IMR-90 (cell line): Measurements from ENCODE around the gene NAB1. TPM values are rescaled to one million over a fixed set of nuclear protein-coding genes. Genes with fewer than 3 reads are reported as not detected.
A peak's percentile ranks its signal among the peaks of the same experiment; 100 is the strongest.

Experiments used
- ATAC-seq: fragments of 200-7000 bp; cut with Tn5 transposase; 2 replicates; pipeline ENCODE4 v1.9.1; 2020; ENCODE audit warnings: low read depth, mild to moderate bottlenecking, moderate library complexity
- BruUV-seq: library from RNA; stranded (reverse); fragments of 400-500 nt; replicated peaks from 2 replicates; lab custom pipeline; 2021; lab: Mats Ljungman, UMichigan
- CTCF ChIA-PET: fragments of 300-600 bp; formaldehyde crosslinking; extraction: SDS; loops from one replicate; lab custom pipeline; 2021; ENCODE audit warnings: antibody characterized with exemption; lab: Yijun Ruan, JAX
- POLR2A ChIA-PET: fragments of 300-600 bp; sonication (Branson Sonifier 250); formaldehyde crosslinking; loops from one replicate; lab custom pipeline; 2022; ENCODE audit warnings: antibody characterized with exemption; ENCODE audit not compliant: unreplicated experiment; lab: Charles Lee
- DNase-seq: peaks from one replicate; pipeline ENCODE4 v3.0.0; 2013
- H2AFZ ChIP-seq: replicated peaks from 2 replicates; pipeline ENCODE3; 2013; ENCODE audit warnings: low read length, mild to moderate bottlenecking; ENCODE audit not compliant: poor library complexity
- H2AK5ac ChIP-seq: 2 replicates; pipeline ENCODE4 v1.6.1; 2013; ENCODE audit warnings: low read depth, low read length, inconsistent platforms
- H2AK9ac ChIP-seq: replicated peaks from 2 replicates; pipeline ENCODE3; 2013; ENCODE audit warnings: mild to moderate bottlenecking, low read depth, low read length, moderate library complexity; ENCODE audit not compliant: poor library complexity
- H2BK120ac ChIP-seq: 2 replicates; pipeline ENCODE4 v1.6.1; 2013; ENCODE audit warnings: low read depth, low read length, inconsistent platforms
- H2BK15ac ChIP-seq: 3 replicates; pipeline ENCODE4 v1.6.1; 2013; ENCODE audit warnings: low read depth, low read length, inconsistent platforms
- H2BK20ac ChIP-seq: 2 replicates; pipeline ENCODE4 v1.6.1; 2013; ENCODE audit warnings: low read depth, mild to moderate bottlenecking, inconsistent platforms, low read length, moderate library complexity
- H2BK5ac ChIP-seq: 2 replicates; pipeline ENCODE4 v1.6.1; 2013; ENCODE audit warnings: mild to moderate bottlenecking, low read depth, low read length, inconsistent platforms; ENCODE audit not compliant: poor library complexity, severe bottlenecking
- H3K14ac ChIP-seq: replicated peaks from 2 replicates; pipeline ENCODE4 v1.6.1; 2013; ENCODE audit warnings: low read depth, low read length, inconsistent platforms
- H3K18ac ChIP-seq: 2 replicates; pipeline ENCODE4 v1.6.1; 2013; ENCODE audit warnings: low read depth, low read length, control low read depth
- H3K23ac ChIP-seq: 2 replicates; pipeline ENCODE4 v1.6.1; 2013; ENCODE audit warnings: low read depth, low read length, inconsistent platforms
- H3K27ac ChIP-seq: 2 replicates; pipeline ENCODE4 v1.5.1; 2013; ENCODE audit warnings: mild to moderate bottlenecking, control low read depth, low read length; ENCODE audit not compliant: insufficient read depth
- H3K27me3 ChIP-seq: 2 replicates; pipeline ENCODE4 v1.6.1; 2013; ENCODE audit warnings: low read length; ENCODE audit not compliant: control insufficient read depth, insufficient read depth
- H3K36me3 ChIP-seq: 2 replicates; pipeline ENCODE4 v1.6.1; 2013; ENCODE audit warnings: low read length, mixed read lengths; ENCODE audit not compliant: control insufficient read depth, insufficient read depth
- H3K4ac ChIP-seq: 2 replicates; pipeline ENCODE4 v1.6.1; 2013; ENCODE audit warnings: low read depth, low read length, inconsistent platforms
- H3K4me1 ChIP-seq: 2 replicates; pipeline ENCODE4 v1.6.1; 2013; ENCODE audit warnings: low read length, mixed read lengths; ENCODE audit not compliant: control insufficient read depth, insufficient read depth
- H3K4me2 ChIP-seq: 2 replicates; pipeline ENCODE4 v1.6.1; 2013; ENCODE audit warnings: low read depth, mild to moderate bottlenecking, control low read depth, low read length, moderate library complexity
- H3K4me3 ChIP-seq: 2 replicates; pipeline ENCODE4 v1.5.1; 2013; ENCODE audit warnings: low read depth, mild to moderate bottlenecking, control low read depth, low read length, moderate library complexity; ENCODE audit not compliant: insufficient read depth
- H3K56ac ChIP-seq: 2 replicates; pipeline ENCODE4 v1.6.1; 2013; ENCODE audit warnings: low read length, inconsistent platforms; ENCODE audit not compliant: insufficient read depth; ENCODE audit errors: extremely low read depth
- H3K79me1 ChIP-seq, 2 experiments: 2 replicates each; pipeline ENCODE4 v1.6.1; 2013; ENCODE audit warnings: low read length in 2 of 2, inconsistent platforms in 1 of 2, low read depth in 1 of 2
- H3K9ac ChIP-seq: 2 replicates; pipeline ENCODE4 v1.6.1; 2013; ENCODE audit warnings: low read depth, low read length, control low read depth
- H3K9me1 ChIP-seq: 2 replicates; pipeline ENCODE4 v1.6.1; 2013; ENCODE audit warnings: low read length, inconsistent platforms; ENCODE audit not compliant: insufficient read depth
- H3K9me3 ChIP-seq: 2 replicates; pipeline ENCODE4 v1.6.1; 2013; ENCODE audit warnings: low read length; ENCODE audit not compliant: control insufficient read depth, insufficient read depth
- H4K20me1 ChIP-seq: 2 replicates; pipeline ENCODE4 v1.6.1; 2013; ENCODE audit warnings: low read length, inconsistent platforms; ENCODE audit not compliant: insufficient read depth
- H4K5ac ChIP-seq: 2 replicates; pipeline ENCODE4 v1.6.1; 2013; ENCODE audit warnings: mild to moderate bottlenecking, low read depth, low read length, control low read depth
- H4K8ac ChIP-seq, 2 experiments: 2 replicates each; pipeline ENCODE4 v1.6.1; 2013; ENCODE audit warnings: low read depth in 2 of 2, low read length in 2 of 2, control low read depth in 1 of 2, inconsistent platforms in 1 of 2
- H4K91ac ChIP-seq: 2 replicates; pipeline ENCODE4 v1.6.1; 2013; ENCODE audit warnings: low read depth, low read length, inconsistent platforms; ENCODE audit not compliant: insufficient read depth
- BHLHE40 ChIP-seq: fragments of 150-350 bp; IDR thresholded peaks from 2 replicates; pipeline ENCODE4 v1.6.1; 2016; ENCODE audit warnings: mild to moderate bottlenecking, low read depth, low read length
- CEBPB ChIP-seq: IDR thresholded peaks from 2 replicates; pipeline ENCODE4 v1.6.1; 2012; ENCODE audit warnings: low read depth, low read length, improper control_type of control experiment
- CHD1 ChIP-seq: IDR thresholded peaks from 2 replicates; pipeline ENCODE4 v1.6.1; 2012; ENCODE audit warnings: low read depth, low read length, improper control_type of control experiment
- CTCF ChIP-seq: conservative IDR thresholded peaks from 2 replicates; pipeline ENCODE4 v1.5.1; 2012; ENCODE audit warnings: mild to moderate bottlenecking, low read depth, low read length, improper control_type of control experiment
- FOS ChIP-seq: fragments of 150-350 bp; IDR thresholded peaks from 2 replicates; pipeline ENCODE4 v1.6.1; 2016; ENCODE audit warnings: low read depth, low read length
- MAFK ChIP-seq: IDR thresholded peaks from 2 replicates; pipeline ENCODE4 v1.6.1; 2012; ENCODE audit warnings: low read depth, low read length, improper control_type of control experiment
- MAZ ChIP-seq: IDR thresholded peaks from 2 replicates; pipeline ENCODE4 v1.6.1; 2012; ENCODE audit warnings: low read depth, mild to moderate bottlenecking, low read length, improper control_type of control experiment, moderate library complexity, borderline replicate concordance
- MXI1 ChIP-seq: IDR thresholded peaks from 2 replicates; pipeline ENCODE4 v1.6.1; 2012; ENCODE audit warnings: low read depth, mild to moderate bottlenecking, low read length, moderate library complexity, borderline replicate concordance
- NFE2L2 ChIP-seq: fragments of 150-350 bp; IDR thresholded peaks from 2 replicates; pipeline ENCODE4 v1.6.1; 2016; ENCODE audit warnings: low read depth, mild to moderate bottlenecking, low read length
- POLR2A ChIP-seq: IDR thresholded peaks from 2 replicates; pipeline ENCODE4 v1.6.1; 2012; ENCODE audit warnings: mild to moderate bottlenecking, low read depth, low read length
- RAD21 ChIP-seq: IDR thresholded peaks from 2 replicates; pipeline ENCODE4 v1.6.1; 2012; ENCODE audit warnings: low read length, improper control_type of control experiment
- RCOR1 ChIP-seq: IDR thresholded peaks from 2 replicates; pipeline ENCODE4 v1.6.1; 2012; ENCODE audit warnings: mild to moderate bottlenecking, low read length, improper control_type of control experiment; ENCODE audit not compliant: insufficient replicate concordance
- RFX5 ChIP-seq: IDR thresholded peaks from 2 replicates; pipeline ENCODE4 v1.8.0; 2012; ENCODE audit warnings: low read depth, mild to moderate bottlenecking, low read length, moderate library complexity
- SMC3 ChIP-seq: fragments of 150-350 bp; IDR thresholded peaks from 2 replicates; pipeline ENCODE4 v1.6.1; 2016; ENCODE audit warnings: low read depth, mild to moderate bottlenecking, antibody characterized with exemption, low read length, moderate library complexity
- dilution Hi-C: fragments of 300-500 bp; cut with HindIII; formaldehyde crosslinking; loops from one replicate; pipeline ENCODE4 v1.14.3; 2018; ENCODE audit warnings: low sequenced_read_pairs; ENCODE audit not compliant: unreplicated experiment
- in situ Hi-C: fragments of 300-500 bp; cut with MboI; formaldehyde crosslinking; loops from 3 replicates; pipeline ENCODE4 v1.14.3; 2019; ENCODE audit warnings: low sequenced_read_pairs, inconsistent platforms, mixed read lengths
- intact Hi-C: fragments of 100-400 bp; cut with micrococcal nuclease; formaldehyde crosslinking; loops from 2 replicates; pipeline ENCODE4 v1.10.0; 2022
- polyA plus RNA-seq, 3 experiments: library from polyadenylated mRNA; depleted of rRNA; stranded (reverse); fragments of >200 nt; gene quantifications; 2 replicates each; pipeline ENCODE4 v1.2.3, GENCODE V29; 2012; ENCODE audit warnings: low replicate concordance in 1 of 3
- total RNA-seq: library from RNA; depleted of rRNA; stranded (reverse); fragments of >200 nt; gene quantifications from 2 replicates; pipeline ENCODE4 v1.2.3, GENCODE V29; 2012
- TF ChIP-seq, protein P1 (sequence below): fragments of 150-350 bp; IDR thresholded peaks from 2 replicates; pipeline ENCODE4 v1.6.1; 2016; ENCODE audit warnings: low read depth, mild to moderate bottlenecking, low read length, moderate library complexity, borderline replicate concordance
- TF ChIP-seq, protein P2 (sequence below): fragments of 150-350 bp; IDR thresholded peaks from 2 replicates; pipeline ENCODE4 v1.6.1; 2017; ENCODE audit warnings: mild to moderate bottlenecking, antibody characterized with exemption, low read length, low read depth

NAB1 gene
- total and polyA plus RNA-seq, 2 of the 4 experiments (the other 2 are of a cell fraction) = 11.9 to 31.2 TPM

- Histone ChIP-seq H3K9me1 (no peaks in the 10 kb centered on the region), H3K4me2 (no peak overlapping the region), H4K5ac (no peak overlapping the region), H2AK9ac (no peak overlapping the region), H3K23ac (no peak overlapping the region), H3K4me1 (no peaks in the 10 kb centered on the region; the same call in 1 of the 2 replicates), H3K18ac (no peak overlapping the region), H3K27ac (no peak overlapping the region), H3K9me3 (peaks cover 3% of the 10 kb centered on the region), H3K79me1 (no peaks in the 10 kb centered on the region), H3K4me3 (no peak overlapping the region), H3K14ac (no peak overlapping the region), H2AK5ac (no peak overlapping the region), H3K36me3 (no peaks in the 10 kb centered on the region), H3K9ac (no peak overlapping the region), H3K27me3 (no peaks in the 10 kb centered on the region), H4K91ac (no peak overlapping the region), H3K4ac (no peak overlapping the region), H2BK120ac (no peak overlapping the region), H4K20me1 (no peaks in the 10 kb centered on the region), H2BK20ac (no peak overlapping the region), H2BK5ac (no peak overlapping the region), H4K8ac (no peak overlapping the region), H3K56ac (no peak overlapping the region), H2AFZ (no peak overlapping the region), H2BK15ac (no peak overlapping the region)
- BruUV-seq = no TSS peak
- intact Hi-C loops (no loop called here), in situ Hi-C loops (no loop called here), dilution Hi-C loops (no loop called here)
- TF ChIP-seq MAZ = no peak
- TF ChIP-seq, protein P1, sequence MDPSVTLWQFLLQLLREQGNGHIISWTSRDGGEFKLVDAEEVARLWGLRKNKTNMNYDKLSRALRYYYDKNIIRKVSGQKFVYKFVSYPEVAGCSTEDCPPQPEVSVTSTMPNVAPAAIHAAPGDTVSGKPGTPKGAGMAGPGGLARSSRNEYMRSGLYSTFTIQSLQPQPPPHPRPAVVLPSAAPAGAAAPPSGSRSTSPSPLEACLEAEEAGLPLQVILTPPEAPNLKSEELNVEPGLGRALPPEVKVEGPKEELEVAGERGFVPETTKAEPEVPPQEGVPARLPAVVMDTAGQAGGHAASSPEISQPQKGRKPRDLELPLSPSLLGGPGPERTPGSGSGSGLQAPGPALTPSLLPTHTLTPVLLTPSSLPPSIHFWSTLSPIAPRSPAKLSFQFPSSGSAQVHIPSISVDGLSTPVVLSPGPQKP = no peak
- no peak for TF ChIP-seq NFE2L2
- no peak for TF ChIP-seq RCOR1
- TF ChIP-seq POLR2A = no peak
- no peak for TF ChIP-seq RFX5
- TF ChIP-seq, protein P2, sequence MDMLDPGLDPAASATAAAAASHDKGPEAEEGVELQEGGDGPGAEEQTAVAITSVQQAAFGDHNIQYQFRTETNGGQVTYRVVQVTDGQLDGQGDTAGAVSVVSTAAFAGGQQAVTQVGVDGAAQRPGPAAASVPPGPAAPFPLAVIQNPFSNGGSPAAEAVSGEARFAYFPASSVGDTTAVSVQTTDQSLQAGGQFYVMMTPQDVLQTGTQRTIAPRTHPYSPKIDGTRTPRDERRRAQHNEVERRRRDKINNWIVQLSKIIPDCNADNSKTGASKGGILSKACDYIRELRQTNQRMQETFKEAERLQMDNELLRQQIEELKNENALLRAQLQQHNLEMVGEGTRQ = no peak
- no peak for TF ChIP-seq SMC3
- no peak for TF ChIP-seq BHLHE40
- TF ChIP-seq RAD21 = no peak
- no peak for TF ChIP-seq CEBPB
- no peak for TF ChIP-seq MXI1
- no peak for TF ChIP-seq MAFK
- TF ChIP-seq CHD1 = no peak
- TF ChIP-seq CTCF = no peak
- TF ChIP-seq FOS = no peak
- ChIA-PET CTCF (no interaction called here), POLR2A (interaction anchor here (0.7 kb wide), 1 partner anchor 253 kb away, joined by 3 read pairs; no protein-coding TSS in a partner anchor)
- ATAC-seq = no peak
- DNase-seq = peak; percentile 53
These were observed 64.6 kb downstream of the NAB1 start for GRCh38 chr2:190713471-190713870.
